VCaP (cell line): ENCODE results near the gene AMPD1.
A peak's percentile ranks its signal among the peaks of the same experiment; 100 is the strongest.

Experiments used
- H3K27ac ChIP-seq: fragments of 450-650 bp; 2 replicates; pipeline ENCODE4 v1.5.1; 2017
- TF ChIP-seq, protein P1 (sequence below): fragments of 450-650 bp; conservative IDR thresholded peaks from 2 replicates; pipeline ENCODE4 v1.5.1; 2017; ENCODE audit warnings: mild to moderate bottlenecking, moderate library complexity

The AMPD1 gene

DNA sequence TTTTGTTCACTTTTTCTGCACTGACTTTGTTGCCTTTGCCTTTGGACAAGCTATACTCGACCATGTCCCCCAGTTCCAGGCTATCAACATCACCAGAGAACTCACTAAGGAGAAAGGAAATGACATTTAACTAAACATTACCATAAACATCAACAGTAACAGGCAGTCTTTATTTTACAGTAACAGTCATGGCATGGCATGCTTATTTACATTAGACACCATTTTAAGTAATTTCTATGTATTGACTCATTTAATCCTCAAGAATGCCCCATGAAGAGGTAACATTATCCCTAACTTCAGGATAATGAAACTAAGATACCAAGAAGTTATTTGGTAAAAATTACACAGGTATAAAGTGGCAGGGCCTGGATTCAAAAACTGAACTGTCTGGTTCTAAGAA is 29.9 kb upstream of the AMPD1 start:
- TF ChIP-seq, protein P1, sequence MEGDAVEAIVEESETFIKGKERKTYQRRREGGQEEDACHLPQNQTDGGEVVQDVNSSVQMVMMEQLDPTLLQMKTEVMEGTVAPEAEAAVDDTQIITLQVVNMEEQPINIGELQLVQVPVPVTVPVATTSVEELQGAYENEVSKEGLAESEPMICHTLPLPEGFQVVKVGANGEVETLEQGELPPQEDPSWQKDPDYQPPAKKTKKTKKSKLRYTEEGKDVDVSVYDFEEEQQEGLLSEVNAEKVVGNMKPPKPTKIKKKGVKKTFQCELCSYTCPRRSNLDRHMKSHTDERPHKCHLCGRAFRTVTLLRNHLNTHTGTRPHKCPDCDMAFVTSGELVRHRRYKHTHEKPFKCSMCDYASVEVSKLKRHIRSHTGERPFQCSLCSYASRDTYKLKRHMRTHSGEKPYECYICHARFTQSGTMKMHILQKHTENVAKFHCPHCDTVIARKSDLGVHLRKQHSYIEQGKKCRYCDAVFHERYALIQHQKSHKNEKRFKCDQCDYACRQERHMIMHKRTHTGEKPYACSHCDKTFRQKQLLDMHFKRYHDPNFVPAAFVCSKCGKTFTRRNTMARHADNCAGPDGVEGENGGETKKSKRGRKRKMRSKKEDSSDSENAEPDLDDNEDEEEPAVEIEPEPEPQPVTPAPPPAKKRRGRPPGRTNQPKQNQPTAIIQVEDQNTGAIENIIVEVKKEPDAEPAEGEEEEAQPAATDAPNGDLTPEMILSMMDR, result no peak
- H3K27ac ChIP-seq, result no peak overlapping the region

DNA sequence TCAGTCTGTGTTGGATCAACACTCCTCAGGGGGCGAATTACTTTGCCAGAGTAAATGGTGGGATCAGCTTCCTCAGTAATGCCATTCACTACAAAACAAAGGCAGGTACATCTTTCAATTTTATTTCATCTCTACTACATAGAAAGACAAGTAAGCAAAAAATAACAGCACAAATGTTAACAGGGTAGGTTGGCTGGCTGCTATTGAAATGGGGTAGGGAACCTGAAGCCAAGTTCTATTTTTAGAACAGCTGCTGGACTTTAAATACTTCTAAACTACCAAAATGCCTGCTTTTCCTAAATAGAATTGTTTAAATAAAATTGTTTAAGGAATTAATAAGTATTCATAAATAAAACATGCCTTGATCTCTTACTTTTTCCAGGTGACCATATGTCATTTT is 28.6 kb upstream of the AMPD1 start:
- TF ChIP-seq, protein P1, result no peak
- H3K27ac ChIP-seq, result no peak overlapping the region

GRCh38 chr1:114723457-114723856 is 28.1 kb upstream of the AMPD1 start:
- TF ChIP-seq, protein P1, result no peak
- H3K27ac ChIP-seq, result no peak overlapping the region

GRCh38 chr1:114720492-114720891 is 25.1 kb upstream of the AMPD1 start:
- TF ChIP-seq, protein P1, result no peak
- no peak overlapping the region for H3K27ac ChIP-seq

- TF ChIP-seq, protein P1, result no peak
- no peak overlapping the region; the same call in 1 of the 2 replicates for H3K27ac ChIP-seq
Observed at GRCh38 chr1:114719424-114719787, 24.1 kb upstream of the AMPD1 start.

DNA sequence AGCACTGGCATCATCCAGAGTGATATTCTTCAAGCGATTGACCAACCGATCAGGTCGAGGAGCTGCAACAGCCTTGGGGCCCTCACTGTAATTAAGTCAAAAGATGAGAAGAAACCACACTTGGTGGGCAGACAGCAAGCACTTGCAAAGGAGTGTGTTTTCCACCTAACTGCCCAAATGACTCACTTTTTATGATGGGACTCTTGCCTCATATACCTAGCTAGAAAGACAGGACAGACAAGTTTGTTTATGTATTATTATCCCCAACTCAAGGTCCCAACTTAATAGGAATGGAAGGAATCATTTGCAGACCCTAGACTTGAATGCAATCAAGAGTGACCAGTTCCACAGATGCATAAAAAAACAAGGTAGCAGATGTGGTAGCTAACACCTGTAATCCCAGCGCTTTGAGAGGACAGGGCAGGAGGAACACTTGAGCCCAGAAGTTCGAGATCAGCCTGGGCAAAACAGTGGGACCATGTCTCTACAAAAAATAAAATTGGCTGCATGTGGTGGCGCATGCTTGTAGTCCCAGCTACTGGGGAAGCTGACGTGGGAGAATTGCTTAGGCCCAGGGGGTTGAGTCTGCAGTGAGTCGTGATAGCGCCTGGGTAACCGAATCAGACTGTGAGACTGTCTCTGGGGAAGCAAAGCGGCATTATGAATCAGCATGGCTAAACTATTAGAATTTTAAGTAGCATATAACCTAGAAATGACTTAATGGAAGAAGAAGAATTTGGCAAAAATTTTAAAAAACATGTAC is 23.5 kb upstream of the AMPD1 start:
- H3K27ac ChIP-seq, result no peak overlapping the region; the same call in 1 of the 2 replicates
- TF ChIP-seq, protein P1, result no peak

GRCh38 chr1:114716304-114717170 is 21.2 kb upstream of the AMPD1 start, which contains the start of gene NRAS:
Gene NRAS, minus strand, starts transcription at chr1:114716771. Its CDS starts 611 bp downstream, at chr1:114716160.
- peak within 1 kb of the TSS; percentile 81 for H3K27ac ChIP-seq
- TF ChIP-seq, protein P1, result no peak
